Spleen (tissue), 7 donors: ENCODE data around the gene ME3.

Experiments
- POLR2AphosphoS5 ChIP-seq, 3 donors: sonication (generic); formaldehyde crosslinking; IDR thresholded peaks; one replicate each; pipeline ENCODE4 v1.5.1; 2017; ENCODE audit warnings: antibody characterized with exemption in 3 of 3
- TF ChIP-seq, protein P1 (sequence below), 11 experiments: fragments of 200-600 bp in 7 of 11; fragments of 450-650 bp in 4 of 11; sonication (generic) in 4 of 11; IDR thresholded peaks in 8 of 11; conservative IDR thresholded peaks in 3 of 11; 1 replicate in 7 of 11; 2 replicates in 4 of 11; pipeline versions ENCODE4 v1.4.0 to v1.8.0; 2016 to 2021; ENCODE audit warnings: antibody characterized with exemption in 11 of 11, inconsistent platforms in 4 of 11, mild to moderate bottlenecking in 1 of 11
- donor health status: DM: no; HTN: no; CAD: no; lungs with moderate emphysema.
- donor health status: DM: no; HTN: no; CAD: no.
- donor health status: DM: no; HTN: no; CAD: no.

DNA sequence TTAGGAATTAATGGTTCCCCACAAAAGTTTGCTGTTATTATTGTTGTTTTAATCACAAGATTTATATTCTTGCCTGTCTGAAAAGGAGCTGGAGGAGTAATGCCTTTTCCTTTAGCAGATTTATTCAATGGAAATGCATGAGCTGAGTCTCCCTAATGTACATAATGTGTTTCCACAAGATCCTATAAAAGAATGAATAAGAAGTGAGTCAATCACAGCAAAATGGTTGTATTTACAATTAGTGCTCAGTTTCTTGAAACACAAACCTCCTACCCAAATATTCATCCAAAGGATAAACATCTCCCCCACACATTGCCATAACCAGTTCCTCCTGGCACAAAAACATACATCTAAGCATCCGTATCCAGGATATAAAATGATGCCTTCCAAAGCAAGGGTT, 33.3 kb downstream of the ME3 start:
- TF ChIP-seq, protein P1, sequence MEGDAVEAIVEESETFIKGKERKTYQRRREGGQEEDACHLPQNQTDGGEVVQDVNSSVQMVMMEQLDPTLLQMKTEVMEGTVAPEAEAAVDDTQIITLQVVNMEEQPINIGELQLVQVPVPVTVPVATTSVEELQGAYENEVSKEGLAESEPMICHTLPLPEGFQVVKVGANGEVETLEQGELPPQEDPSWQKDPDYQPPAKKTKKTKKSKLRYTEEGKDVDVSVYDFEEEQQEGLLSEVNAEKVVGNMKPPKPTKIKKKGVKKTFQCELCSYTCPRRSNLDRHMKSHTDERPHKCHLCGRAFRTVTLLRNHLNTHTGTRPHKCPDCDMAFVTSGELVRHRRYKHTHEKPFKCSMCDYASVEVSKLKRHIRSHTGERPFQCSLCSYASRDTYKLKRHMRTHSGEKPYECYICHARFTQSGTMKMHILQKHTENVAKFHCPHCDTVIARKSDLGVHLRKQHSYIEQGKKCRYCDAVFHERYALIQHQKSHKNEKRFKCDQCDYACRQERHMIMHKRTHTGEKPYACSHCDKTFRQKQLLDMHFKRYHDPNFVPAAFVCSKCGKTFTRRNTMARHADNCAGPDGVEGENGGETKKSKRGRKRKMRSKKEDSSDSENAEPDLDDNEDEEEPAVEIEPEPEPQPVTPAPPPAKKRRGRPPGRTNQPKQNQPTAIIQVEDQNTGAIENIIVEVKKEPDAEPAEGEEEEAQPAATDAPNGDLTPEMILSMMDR (IDR thresholded peaks at IDR 0.05 in 8 of 11, conservative IDR thresholded peaks at IDR 0.05 in 3 of 11): no peak
- no peak for TF ChIP-seq POLR2AphosphoS5 (IDR thresholded peaks at IDR 0.05)
